Ishikawa (cell line): Measurements from ENCODE around the gene CCDC68.

Experiments used
- CEBPB ChIP-seq: IDR thresholded peaks from 2 replicates; pipeline ENCODE4 v1.6.1; 2012
- CREB1 ChIP-seq: IDR thresholded peaks from 2 replicates; pipeline ENCODE4 v1.6.1; 2012; ENCODE audit warnings: low read depth
- EGR1 ChIP-seq: IDR thresholded peaks from 2 replicates; pipeline ENCODE4 v1.6.1; 2012
- EP300 ChIP-seq: IDR thresholded peaks from 2 replicates; pipeline ENCODE4 v1.6.1; 2012; ENCODE audit warnings: borderline replicate concordance
- FOXM1 ChIP-seq: IDR thresholded peaks from 2 replicates; pipeline ENCODE4 v1.6.1; 2012; ENCODE audit warnings: low read depth, borderline replicate concordance
- NFIC ChIP-seq: IDR thresholded peaks from 2 replicates; pipeline ENCODE4 v1.6.1; 2012
- RAD21 ChIP-seq: IDR thresholded peaks from 2 replicates; pipeline ENCODE4 v1.6.1; 2012; ENCODE audit warnings: low read depth
- TAF1 ChIP-seq: IDR thresholded peaks from 2 replicates; pipeline ENCODE4 v1.6.1; 2012; ENCODE audit warnings: low read depth, mild to moderate bottlenecking
- TCF12 ChIP-seq: IDR thresholded peaks from 2 replicates; pipeline ENCODE4 v1.6.1; 2012; ENCODE audit warnings: low read depth
- TEAD4 ChIP-seq: IDR thresholded peaks from 2 replicates; pipeline ENCODE4 v1.6.1; 2012
- YY1 ChIP-seq: IDR thresholded peaks from 2 replicates; pipeline ENCODE4 v1.6.1; 2012; ENCODE audit warnings: low read depth
- ZBTB7A ChIP-seq: IDR thresholded peaks from 2 replicates; pipeline ENCODE4 v1.6.1; 2012; ENCODE audit warnings: low read depth
- TF ChIP-seq, protein P1 (sequence below): IDR thresholded peaks from 2 replicates; pipeline ENCODE4 v1.6.1; 2012; ENCODE audit warnings: low read depth, mild to moderate bottlenecking
- TF ChIP-seq, protein P2 (sequence below): IDR thresholded peaks from 2 replicates; pipeline ENCODE4 v1.6.1; 2012

DNA sequence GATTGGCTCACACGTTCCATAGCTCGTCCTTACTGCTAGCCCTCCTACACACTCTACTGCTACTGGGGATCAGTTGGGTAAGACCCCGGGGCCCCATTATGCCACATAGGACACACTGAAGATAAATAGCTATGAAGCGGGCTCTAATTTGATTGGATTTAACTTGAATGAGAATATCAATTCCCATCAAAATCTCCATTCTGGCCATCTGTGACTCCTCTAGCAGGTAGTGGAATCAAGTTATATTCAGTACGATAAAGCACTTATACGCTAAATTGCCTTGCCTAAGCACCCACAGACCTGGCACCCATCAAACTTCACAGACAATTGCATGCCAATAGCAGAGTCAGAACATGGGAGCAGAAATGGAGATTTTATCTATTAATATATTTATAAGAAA is 39.8 kb downstream of the CCDC68 start:
- TF ChIP-seq CEBPB = no peak
- TF ChIP-seq, protein P1, sequence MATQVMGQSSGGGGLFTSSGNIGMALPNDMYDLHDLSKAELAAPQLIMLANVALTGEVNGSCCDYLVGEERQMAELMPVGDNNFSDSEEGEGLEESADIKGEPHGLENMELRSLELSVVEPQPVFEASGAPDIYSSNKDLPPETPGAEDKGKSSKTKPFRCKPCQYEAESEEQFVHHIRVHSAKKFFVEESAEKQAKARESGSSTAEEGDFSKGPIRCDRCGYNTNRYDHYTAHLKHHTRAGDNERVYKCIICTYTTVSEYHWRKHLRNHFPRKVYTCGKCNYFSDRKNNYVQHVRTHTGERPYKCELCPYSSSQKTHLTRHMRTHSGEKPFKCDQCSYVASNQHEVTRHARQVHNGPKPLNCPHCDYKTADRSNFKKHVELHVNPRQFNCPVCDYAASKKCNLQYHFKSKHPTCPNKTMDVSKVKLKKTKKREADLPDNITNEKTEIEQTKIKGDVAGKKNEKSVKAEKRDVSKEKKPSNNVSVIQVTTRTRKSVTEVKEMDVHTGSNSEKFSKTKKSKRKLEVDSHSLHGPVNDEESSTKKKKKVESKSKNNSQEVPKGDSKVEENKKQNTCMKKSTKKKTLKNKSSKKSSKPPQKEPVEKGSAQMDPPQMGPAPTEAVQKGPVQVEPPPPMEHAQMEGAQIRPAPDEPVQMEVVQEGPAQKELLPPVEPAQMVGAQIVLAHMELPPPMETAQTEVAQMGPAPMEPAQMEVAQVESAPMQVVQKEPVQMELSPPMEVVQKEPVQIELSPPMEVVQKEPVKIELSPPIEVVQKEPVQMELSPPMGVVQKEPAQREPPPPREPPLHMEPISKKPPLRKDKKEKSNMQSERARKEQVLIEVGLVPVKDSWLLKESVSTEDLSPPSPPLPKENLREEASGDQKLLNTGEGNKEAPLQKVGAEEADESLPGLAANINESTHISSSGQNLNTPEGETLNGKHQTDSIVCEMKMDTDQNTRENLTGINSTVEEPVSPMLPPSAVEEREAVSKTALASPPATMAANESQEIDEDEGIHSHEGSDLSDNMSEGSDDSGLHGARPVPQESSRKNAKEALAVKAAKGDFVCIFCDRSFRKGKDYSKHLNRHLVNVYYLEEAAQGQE = no peak
- TF ChIP-seq, protein P2, sequence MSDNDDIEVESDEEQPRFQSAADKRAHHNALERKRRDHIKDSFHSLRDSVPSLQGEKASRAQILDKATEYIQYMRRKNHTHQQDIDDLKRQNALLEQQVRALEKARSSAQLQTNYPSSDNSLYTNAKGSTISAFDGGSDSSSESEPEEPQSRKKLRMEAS = no peak
- TF ChIP-seq TEAD4 = no peak
- TF ChIP-seq TCF12 = no peak
- no peak for TF ChIP-seq RAD21
- no peak for TF ChIP-seq YY1
- TF ChIP-seq TAF1 = no peak
- no peak for TF ChIP-seq EGR1
- no peak for TF ChIP-seq EP300
- TF ChIP-seq NFIC = no peak
- no peak for TF ChIP-seq FOXM1
- TF ChIP-seq CREB1 = no peak
- no peak for TF ChIP-seq ZBTB7A
